Activated CD8-positive, alpha-beta memory T cell treated with anti-CD3 and anti-CD28 coated beads, Interleukin-2, amount 50 U/mL, for 48 hours (primary cell): Measurements from ENCODE around the gene STUB1.

Experiments used
- DNase-seq: peaks from one replicate; pipeline ENCODE4 v3.0.0-alpha.2; 2020

The STUB1 gene

DNA sequence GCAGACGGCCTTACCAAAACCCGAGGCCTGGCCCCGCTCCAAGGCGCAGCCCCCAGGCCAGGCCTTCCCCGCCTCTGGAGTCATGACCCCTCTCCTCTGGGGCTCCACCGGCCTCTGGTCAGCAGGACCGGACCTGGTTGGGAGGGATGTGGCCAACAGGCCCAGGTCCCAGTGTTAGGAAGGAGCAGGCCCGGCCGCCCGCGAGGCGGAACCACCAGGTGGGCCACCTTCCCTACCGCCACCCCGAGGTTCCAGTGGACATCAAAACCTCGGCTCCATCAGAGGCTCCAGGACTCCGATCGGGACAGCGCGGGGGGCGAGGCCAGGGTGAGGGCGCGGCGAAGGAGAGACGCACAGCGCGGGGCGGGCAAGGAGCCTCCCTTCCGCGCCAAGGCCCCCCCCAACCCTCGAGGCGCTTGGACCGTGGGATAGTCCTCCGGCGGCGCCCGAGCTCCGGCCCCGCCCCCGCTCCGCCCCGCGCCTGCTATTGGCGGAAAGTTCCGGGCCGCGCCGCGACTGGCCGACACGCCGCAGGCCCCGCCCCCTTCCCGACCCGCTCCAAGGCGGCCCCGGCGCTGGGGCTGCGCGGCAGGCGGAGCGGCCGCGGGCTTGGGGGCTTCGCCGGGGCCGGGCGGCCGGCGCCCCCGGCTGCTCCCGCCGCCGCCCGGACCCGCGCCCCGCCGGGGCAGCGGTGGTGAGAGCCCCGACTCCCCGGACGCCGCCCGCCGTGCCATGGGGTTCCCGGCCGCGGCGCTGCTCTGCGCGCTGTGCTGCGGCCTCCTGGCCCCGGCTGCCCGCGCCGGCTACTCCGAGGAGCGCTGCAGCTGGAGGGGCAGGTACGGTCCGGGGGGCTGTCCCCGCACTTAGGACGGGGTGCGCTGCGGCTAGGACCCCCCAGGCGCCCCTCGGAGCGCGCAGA is 34.6 kb downstream of the STUB1 start, which contains the start of gene METRN:
Gene METRN, plus strand, starts transcription at position 561 of the 919 bp plus-strand sequence. Its CDS starts 172 bp downstream, at position 733.
- DNase-seq = peak; percentile 97

DNA sequence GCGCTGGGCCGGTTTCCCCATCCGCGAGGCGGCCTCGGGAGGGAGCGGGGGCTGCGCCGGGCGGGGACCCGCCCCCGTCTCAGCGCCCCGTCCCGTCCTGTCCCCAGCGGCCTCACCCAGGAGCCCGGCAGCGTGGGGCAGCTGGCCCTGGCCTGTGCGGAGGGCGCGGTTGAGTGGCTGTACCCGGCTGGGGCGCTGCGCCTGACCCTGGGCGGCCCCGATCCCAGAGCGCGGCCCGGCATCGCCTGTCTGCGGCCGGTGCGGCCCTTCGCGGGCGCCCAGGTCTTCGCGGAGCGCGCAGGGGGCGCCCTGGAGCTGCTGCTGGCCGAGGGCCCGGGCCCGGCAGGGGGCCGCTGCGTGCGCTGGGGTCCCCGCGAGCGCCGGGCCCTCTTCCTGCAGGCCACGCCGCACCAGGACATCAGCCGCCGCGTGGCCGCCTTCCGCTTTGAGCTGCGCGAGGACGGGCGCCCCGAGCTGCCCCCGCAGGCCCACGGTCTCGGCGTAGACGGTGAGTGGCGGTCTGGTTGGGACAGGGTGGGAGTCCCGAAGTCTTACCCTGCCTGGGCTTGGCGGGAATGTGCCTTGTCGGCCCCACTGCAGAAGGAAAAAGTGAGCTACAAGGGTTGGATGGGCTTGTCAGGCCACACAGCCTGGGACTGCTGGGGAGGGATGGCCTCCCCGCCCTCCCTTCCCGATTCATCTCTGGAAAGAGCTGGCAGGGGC is 35.4 kb downstream of the STUB1 start:
- DNase-seq = no peak

DNA sequence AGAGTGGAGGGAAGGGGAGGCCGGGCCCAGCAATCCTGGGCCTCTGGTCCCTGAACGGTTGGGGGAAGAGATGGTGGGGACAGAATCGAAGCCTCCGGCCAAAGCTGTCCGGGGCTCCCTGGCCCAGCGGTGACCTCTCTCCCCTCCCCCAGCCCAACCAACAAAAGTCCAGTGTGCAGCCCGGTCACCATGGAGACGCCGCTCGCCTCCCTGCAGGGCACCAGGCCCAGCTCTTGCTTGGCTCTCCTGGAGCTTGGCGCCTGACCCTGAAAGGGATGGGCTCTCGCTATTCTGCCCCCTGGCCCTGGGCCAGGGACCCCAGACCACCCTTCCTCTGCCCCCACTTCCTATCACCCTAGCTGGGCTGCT is 36.0 kb downstream of the STUB1 start:
- DNase-seq = no peak

DNA sequence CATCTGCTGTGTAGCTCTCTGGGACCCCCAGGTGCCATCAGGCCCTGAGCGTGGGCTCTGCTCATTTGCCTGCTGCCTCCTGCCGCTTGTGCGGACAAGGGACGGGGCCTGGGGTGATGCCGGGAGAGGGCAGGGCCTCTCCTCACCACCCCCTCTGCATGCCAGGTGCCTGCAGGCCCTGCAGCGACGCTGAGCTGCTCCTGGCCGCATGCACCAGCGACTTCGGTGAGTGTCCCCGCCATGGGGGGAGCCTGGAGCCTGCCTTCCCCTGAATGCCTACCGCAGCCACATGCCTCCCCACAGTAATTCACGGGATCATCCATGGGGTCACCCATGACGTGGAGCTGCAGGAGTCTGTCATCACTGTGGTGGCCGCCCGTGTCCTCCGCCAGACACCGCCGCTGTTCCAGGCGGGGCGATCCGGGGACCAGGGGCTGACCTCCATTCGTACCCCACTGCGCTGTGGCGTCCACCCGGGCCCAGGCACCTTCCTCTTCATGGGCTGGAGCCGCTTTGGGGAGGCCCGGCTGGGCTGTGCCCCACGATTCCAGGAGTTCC is 36.6 kb downstream of the STUB1 start:
- DNase-seq = no peak

DNA sequence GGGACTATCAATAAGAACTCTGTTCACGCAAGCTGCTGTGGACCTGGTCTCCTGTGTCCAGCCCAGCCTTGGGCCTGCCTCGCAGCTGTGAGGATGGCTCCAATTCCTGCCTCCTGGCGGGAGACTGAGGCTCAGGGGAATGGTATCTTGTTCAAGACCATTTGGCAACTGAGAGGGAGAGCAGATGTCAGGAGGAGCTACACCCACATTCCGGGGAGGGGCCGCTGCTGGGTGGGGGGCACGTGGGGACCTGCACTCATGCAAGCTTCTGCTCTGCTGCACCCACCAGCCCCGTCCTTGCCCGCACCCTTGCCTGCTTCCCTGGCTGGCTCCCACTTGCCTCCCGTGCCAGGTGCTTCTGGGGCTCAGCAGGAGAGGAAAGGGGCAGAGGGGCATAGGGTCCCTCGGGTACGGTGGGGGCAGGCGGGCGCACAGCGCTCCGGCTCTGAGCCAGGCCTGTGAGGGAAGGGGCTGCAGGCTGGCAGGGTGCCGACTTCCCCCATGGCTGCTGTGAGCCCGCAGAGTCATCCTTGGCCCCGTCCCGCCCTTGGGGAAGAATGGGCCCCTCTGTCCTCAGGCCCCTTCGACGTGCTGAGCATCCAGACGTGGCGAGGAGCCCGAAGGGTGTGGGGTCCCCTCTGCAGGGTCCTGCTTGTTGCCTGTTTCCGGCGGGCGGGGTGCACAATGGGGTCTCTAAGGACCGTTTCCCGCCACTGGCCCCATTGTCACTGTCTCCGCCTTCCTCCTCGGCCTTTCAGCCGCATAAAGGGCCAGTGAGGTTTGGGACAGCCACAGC is 37.4 kb downstream of the STUB1 start:
- DNase-seq = no peak

DNA sequence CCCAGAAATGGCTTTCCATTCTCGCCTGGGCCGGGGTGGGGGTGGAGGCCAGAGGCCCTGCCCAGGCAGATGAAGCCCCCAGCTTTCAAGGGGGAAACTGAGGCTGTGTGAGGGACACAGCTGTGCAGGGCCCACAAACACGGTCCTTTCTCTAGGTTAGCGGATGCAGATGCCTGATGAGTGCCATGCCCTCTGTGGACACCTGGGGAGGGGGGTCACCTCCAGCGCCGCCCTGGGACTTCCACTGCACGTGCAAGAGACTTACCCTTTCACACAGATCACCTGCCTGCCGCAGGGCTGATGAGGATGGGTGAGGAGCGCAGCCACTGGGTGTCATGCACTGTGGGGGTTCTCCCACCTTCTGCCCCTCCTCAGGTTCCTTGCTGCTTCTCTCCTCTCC is 38.2 kb downstream of the STUB1 start:
- no peak for DNase-seq

DNA sequence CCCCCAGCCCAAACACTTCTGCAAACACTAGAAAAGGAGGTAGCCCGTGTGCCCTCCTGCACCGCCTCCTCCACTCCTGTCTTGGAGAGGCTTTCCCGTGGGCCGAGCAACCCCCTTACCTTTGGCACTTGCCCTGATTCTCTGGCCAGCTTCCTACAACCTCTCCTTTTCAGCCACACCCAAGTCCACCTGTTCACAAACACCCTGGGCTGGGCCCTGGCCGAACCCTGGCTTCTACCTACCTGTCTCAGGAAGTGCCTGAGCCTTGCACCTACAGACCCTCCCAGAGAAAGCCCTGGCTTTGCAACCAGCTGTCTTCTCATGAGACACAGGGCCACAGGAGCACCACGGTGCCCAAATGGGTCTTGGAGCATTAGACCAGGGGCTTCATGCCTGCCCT is 38.7 kb downstream of the STUB1 start:
- DNase-seq = no peak

DNA sequence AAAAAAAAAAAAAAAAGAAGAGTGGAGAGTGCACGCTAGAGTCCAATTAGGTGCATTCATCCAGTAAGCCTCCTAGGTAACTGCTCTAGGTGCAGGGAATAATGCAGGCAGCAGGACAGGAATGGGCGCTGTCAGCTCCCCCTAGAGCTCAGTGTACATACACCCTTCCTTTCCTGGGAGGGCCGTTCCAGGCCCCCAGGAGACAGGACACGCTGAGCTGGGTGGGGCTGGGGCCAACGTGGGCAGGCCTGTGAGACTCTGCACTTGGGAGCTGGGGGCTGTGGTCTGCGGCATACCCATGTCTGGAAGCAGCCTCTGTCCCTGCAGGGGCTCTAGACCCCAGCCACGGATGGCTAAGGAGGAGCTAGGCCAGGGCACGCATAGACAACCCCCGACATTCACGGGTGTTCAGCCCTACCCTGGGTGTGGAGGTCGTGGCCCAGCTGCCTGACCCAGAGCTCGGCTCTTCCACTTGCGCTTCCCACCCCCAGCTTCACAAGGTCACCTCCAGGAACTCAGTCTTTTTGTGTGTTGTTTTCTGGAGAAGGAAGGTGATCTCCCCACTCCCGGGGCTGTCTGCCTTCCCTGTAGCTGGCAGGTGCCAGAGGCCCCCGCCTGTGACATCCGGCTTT is 39.7 kb downstream of the STUB1 start:
- no peak for DNase-seq

DNA sequence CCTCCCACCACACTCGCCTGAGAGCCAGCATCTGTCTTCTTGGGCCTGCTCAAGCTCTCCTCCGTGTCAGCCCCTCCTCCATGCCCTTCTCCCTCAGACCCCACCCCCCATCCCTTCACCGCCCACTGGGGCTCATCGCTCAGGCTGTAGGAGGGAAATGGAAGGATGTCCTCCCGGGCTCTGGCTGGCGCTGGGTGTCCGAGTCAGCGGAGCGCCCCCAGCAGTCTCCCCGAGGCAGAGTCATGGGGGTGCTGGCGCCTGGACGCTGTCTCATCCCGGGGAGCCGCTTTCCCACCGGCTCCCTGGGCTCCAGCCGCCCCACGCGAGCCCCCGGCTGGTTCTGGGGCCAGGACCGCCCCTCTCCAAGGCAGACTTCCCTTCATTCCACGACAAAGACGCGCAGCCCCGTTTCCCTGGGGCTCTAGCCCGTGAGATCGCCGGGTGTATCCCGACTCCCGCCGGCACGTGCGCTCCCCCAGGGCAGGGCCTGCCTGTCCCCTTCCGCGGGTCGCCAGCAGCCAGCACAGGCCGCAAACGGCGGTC is 40.3 kb downstream of the STUB1 start:
- DNase-seq = peak; percentile 77

DNA sequence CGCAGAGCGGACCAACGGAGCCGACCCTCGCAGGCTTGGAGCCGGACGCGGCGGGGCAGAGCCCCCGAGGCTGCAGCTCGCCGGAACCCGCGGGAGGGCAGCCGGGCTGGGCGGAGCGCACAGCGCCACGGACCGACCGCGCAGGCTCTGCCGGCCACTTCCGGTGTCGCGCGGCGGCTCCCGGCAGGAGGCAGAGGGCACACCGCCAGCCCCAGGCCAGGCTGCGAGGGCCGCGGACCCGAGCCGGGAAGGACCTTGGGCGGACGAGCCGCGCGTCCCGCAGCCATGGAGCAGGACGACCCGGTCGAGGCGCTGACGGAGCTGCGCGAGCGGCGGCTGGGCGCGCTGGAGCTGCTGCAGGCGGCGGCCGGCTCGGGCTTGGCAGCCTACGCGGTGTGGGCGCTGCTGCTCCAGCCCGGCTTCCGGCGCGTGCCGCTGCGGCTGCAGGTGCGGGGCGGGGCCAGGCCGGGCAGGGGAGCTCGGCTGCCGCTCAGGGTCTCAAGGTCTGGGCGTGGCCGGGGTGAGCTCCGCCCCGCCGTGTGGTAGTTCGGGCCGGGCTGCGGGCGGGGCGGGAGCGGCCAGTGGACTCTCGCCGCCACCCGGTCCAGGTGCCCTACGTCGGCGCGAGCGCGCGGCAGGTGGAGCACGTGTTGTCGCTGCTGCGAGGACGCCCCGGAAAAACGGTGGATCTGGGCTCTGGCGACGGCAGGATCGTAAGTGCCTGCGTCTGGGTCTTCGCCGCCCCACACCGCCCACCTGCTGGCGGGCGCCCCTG is 41.0 kb downstream of the STUB1 start, which contains the start of gene ANTKMT:
Gene ANTKMT, plus strand, starts transcription at position 157 of the 775 bp plus-strand sequence. Its CDS starts 129 bp downstream, at position 286.
- peak; percentile 90 for DNase-seq

DNA sequence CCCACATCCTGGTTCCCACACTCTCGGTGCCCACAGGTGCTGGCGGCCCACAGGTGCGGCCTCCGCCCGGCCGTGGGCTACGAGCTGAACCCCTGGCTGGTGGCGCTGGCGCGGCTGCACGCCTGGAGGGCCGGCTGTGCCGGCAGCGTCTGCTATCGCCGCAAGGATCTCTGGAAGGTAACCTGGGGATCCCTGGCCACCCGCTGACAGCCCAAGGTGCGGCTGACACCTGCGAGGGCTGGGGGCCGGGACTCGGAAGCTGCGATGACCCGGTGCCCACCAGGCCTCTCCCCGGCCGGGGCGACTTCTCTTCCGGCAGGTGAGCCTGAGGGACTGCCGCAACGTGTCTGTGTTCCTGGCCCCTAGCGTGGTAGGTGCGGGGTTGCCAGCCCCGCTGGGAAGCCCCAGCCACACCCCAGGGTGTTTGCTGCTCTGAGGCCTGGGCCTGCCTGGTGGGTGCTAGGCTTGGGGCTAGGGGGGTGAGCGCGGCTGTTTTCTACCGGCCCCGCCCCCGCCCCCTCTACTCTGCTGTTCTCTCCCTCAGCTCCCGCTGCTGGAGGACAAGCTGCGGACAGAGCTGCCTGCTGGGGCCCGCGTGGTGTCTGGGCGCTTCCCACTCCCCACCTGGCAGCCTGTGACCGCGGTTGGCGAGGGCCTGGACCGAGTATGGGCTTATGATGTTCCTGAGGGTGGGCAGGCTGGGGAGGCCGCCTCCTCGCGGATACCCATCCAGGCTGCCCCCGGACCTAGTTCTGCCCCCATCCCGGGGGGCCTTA is 41.7 kb downstream of the STUB1 start:
- no peak for DNase-seq

DNA sequence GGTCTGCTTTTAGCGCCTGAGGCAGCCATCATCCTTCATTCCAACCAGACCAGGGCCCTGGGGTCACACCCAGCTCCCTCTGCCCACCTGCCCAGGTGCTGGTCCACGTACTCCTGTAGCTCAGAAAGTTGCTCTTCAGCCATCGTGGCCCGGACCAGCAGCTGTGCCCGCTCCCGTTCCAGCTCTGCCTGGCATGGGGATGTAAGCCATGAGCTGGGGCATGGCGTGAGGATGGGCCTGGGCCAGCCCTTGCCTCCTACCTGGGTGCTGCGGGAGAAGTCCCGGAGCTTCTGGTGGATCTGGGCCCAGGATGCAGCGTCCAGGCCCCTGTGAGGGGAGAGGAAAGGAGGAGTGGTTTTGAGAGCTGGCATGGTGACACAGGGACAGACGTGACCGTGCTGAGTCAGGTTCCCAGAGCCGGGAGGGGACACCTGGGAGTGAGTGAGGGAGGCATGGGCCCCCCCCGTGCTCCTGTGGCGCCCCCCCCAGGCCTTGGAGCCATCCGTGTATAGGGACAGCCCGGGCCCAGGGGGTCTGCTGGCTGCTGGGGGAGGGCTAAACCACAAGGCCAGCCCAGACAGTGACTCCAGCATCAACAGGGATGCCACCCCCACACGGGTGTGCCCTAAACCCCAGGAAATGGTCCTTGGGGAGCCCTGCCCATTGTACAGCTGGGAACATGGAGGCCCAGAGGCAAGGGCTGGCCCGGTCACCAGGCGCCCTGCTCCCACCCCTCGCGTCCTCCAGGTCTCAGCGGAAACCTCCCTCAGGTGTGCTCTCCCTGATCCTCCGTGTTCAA is 42.8 kb downstream of the STUB1 start:
- DNase-seq = no peak

DNA sequence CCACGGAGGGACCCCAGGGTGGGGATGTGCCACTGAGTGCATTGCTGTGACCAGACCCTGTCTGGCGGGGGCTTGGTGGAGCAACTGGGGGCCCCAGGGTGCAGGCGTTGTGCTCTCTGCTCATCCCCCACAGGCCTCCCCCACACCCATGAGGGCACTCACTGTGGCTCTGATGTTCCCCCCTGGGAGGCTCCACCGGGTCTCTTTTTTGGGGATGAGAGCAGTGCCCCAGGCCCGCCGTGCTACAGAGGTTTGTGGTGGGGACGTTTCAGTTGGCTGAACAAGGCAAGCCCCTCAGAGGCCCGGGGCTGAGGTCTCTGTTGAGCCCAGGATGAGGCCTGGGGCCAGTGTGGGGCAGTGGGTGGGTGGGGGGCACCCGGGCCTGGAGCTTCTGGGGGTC is 43.5 kb downstream of the STUB1 start:
- DNase-seq = no peak

DNA sequence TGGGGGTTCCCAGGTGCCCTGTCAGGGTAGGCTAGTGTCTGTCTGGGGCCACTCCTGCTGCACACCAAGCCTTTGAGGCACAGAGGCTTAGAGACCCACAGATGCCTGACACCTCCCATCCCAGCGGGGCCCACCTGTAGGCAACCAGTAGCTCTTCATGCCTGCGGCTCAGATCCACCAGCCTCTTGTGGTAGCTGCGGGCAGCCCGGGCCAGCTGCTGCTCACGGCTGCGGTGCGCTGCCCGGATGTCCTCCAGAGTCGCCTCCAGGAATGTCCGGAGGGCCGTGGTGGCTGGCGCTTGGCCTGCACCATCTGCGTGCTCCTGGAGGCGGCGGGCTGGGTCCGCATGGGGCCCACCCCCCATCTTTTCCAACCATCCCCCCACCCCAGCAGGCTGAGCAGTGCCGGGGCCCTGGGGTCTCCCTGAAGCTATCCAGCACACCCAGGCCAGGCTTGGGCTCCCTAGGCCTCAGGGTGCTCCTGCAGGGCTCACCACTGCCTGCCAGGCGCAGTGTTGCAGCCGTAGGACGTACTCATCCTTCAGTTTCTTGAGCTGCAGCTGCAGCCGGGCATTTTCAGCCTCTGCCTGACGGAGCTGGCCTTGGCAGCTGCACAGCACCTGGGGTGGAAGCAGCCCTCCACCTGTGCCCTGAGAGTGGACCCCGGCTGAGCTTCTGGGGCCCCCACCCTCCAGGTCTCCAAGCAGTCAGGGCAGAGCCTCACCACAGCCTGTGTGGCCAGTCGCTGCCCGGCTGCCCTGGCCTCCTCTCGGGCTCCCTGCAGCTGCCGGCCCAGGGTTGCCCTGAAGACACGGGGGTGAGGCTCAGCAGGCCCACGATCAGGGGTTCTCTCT is 44.2 kb downstream of the STUB1 start:
- no peak for DNase-seq

DNA sequence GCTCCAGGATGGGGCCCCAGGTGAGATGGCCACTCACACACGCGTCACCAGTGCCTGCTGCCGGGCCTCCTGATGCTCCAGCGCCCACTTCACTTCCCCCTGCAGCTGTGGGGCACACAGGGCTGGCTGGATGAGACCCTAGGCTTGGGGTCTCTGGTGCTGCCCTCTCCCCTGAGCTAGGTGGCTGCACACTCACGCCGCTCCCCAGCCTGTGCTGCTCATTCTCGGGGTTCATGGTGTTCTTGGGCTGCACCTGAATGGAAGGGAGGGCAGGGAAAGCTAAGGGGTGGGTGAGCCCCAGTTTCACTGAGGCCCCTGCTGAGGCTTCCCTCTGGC is 44.8 kb downstream of the STUB1 start:
- no peak for DNase-seq

DNA sequence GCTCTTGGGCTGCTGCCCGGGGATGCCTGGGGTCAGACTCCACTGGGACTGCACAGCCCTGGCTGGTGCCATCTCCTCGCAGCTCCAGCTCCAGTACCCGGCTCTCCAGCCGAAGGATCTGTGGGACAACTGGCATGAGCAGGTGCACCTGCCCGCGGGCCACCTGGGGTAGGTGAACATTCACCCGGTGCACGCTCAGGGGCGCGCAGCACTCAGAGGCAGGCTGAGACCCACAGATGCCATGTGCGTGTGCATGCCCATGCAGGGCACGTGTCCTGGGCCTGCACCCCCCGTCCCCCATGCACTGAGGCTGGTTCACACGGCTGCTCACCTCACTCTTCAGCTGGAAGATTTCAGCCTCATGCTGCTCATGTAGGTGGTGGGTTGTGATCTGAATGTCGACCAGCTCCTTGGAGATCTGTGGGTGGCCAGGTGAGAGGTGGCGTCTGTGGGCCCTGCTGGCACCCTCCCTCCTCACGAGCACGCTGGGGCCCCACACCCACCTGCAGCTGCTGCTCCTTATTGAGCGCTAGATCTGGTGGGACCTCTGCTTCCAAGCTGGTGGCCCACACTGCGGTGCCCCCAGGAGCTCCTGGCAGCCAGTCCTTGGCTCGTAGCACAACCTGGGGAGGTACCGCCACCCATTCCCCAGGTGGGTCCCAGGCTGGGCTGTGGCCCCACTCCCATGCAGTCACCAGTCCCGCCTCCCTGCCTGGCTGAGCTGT is 45.4 kb downstream of the STUB1 start:
- no peak for DNase-seq

DNA sequence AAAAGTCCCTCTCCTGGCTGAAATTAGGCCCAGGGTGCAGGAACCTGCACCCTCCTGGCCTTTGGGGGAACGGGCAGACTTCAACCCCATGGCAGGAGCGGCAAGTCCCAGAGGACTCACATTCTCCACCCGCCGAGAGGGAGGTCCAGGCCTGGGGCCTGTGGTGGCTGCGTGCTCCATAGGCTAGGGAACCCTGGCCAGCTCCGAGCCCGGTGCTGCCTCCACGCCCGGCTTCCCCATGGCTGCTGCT is 45.9 kb downstream of the STUB1 start:
- no peak for DNase-seq
